ENCODE data around the gene ZFAND2B. TPM values are rescaled to one million over a fixed set of nuclear protein-coding genes. Genes with fewer than 3 reads are reported as not detected.

The ZFAND2B gene
- total and polyA plus RNA-seq, 2 experiments from 2014 or later, result 16.3 to 30.0 TPM

DNA sequence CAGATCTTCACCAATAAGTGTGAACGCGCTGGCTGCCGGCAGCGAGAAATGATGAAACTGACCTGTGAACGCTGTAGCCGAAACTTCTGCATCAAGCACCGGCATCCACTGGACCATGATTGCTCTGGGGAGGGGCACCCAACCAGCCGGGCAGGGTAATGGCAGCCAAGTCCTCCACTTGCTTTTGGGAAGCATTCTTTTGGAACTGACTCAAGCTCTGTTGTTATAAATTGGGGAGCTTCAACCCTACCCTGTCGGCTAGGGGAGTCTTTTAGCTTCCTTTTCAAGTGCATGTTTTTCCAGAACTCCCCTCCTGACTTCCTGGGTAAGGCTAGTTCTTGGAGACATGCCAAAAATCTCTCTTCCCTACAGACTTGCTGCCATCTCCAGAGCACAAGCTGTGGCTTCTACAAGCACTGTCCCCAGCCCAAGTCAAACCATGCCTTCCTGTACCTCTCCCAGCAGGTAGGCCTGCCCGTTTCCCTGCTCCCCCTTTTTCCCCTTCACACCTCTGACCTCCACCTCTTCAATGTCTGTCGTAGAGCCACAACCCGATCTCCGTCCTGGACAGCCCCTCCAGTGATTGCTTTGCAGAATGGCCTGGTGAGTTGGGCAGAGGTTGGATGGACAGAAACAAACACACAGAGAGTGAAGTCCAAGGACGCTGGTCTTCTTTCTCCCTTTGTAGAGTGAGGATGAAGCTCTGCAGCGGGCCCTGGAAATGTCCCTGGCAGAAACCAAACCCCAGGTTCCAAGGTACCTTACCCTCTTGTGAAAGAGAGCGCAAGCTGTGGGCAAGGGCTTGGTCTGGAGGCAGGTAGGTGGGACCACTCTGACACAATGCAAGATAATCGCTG is 1.5 kb downstream of the ZFAND2B start:
- no peaks in the 10 kb centered on the region for H3K27me3 ChIP-seq (ENCODE audit: insufficient read depth)
- DNase-seq (ENCODE audit: low spot score) (no peak), ATAC-seq (no peak)
- peaks cover 2% of the 10 kb centered on the region; the same call in 1 of the 3 replicates for H3K9me3 Mint-ChIP-seq
- H3K27me3 Mint-ChIP-seq (ENCODE audit: insufficient read depth, low read depth, poor library complexity), result peaks cover 13% of the 10 kb centered on the region
- H3K4me2 ChIP-seq, result peak overlapping the region; percentile 96; the same call in 1 of the 2 replicates
- peaks cover 15% of the 10 kb centered on the region for H3K4me1 ChIP-seq (ENCODE audit: insufficient read depth)
- no peaks in the 10 kb centered on the region; the same call in 1 of the 2 replicates for H4K20me1 ChIP-seq (replicated peaks; ENCODE audit: insufficient read depth)
- TF ChIP-seq ZNF114 (CRISPR knock-in tag; IDR thresholded peaks at IDR 0.05), result no peak
- no peak for TF ChIP-seq EZH2phosphoT487 (IDR thresholded peaks at IDR 0.05; ENCODE audit: unreplicated experiment)
- TF ChIP-seq, protein P1, sequence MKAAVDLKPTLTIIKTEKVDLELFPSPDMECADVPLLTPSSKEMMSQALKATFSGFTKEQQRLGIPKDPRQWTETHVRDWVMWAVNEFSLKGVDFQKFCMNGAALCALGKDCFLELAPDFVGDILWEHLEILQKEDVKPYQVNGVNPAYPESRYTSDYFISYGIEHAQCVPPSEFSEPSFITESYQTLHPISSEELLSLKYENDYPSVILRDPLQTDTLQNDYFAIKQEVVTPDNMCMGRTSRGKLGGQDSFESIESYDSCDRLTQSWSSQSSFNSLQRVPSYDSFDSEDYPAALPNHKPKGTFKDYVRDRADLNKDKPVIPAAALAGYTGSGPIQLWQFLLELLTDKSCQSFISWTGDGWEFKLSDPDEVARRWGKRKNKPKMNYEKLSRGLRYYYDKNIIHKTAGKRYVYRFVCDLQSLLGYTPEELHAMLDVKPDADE (IDR thresholded peaks at IDR 0.05), result no peak
- H3K27ac Mint-ChIP-seq, result no peak overlapping the region
- H3F3A ChIP-seq (replicated peaks; ENCODE audit: low read depth), result peaks cover 15% of the 10 kb centered on the region; the same call in 1 of the 2 replicates
- H3K9me2 ChIP-seq (ENCODE audit: insufficient read depth), result no peaks in the 10 kb centered on the region
- H3K36me3 ChIP-seq (ENCODE audit: insufficient read depth), result no peaks in the 10 kb centered on the region; the same call in 1 of the 2 replicates
- peaks cover 40% of the 10 kb centered on the region for H3K36me3 Mint-ChIP-seq (ENCODE audit: low read depth)
- no peak overlapping the region for H2AFZ ChIP-seq
- no peak overlapping the region; the same call in 1 of the 2 replicates for H3K27ac ChIP-seq (ENCODE audit: low read depth)
- H3K79me2 ChIP-seq (replicated peaks; ENCODE audit: insufficient read depth), result no peaks in the 10 kb centered on the region
- H3K4me3 ChIP-seq, result peak overlapping the region; percentile 84; the same call in 1 of the 2 replicates
- peak overlapping the region; percentile 88 for H3K4me3 Mint-ChIP-seq
- H3K4me1 Mint-ChIP-seq, result peaks cover 13% of the 10 kb centered on the region; the same call in 2 of the 3 replicates

DNA sequence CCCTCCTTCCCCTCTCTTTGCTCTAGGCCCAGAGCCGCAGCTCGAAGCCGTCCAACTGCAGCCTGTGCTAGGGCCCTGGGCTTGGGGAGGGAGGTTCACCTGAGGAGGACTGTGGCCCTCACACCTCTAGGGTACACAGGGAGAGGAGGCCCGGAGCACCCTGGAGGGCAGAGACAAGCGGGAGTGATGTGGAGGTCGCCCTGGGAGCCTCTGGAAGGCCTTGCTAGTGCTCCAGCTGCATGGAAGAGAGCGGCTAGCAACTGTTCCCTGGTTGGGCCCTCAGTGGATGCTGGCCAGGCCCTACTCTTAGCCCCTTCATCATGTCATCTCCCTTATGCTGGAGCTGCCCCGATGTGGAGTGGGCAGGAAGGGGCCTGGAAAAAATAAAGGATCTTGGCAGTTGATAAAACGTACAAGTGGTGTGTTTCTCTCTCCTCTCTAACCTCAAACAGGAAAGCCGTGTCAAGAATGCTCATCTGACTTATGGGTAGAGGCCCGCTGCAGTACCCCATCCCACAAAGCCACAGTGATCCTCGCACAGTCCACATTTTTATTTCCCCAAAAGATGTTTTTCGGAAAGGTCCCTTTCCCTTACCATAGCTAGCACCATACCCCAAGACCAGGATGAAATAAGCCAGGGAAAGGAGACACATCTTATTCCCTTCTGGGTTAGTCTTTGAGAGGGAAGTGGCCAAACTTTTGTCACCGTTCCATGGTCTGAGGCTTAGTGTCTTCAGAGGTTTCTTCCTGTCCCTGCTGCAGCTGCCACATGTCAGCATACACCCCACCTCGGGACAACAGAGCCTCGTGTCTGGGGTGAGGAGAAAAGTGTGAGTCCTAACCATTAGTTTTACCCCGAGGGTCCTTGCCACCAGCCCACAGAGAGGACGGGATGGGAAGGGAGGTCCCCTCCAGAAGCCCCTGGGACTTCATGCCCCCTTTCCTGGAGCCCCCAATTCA is 2.9 kb downstream of the ZFAND2B start:
- Mint-ChIP-seq H3K27ac (no peak overlapping the region), H3K9me3 (peaks cover under 1% of the 10 kb centered on the region; the same call in 1 of the 3 replicates), H3K36me3 (ENCODE audit: low read depth) (peaks cover 51% of the 10 kb centered on the region), H3K4me3 (no peak overlapping the region; the same call in 2 of the 3 replicates), H3K4me1 (peaks cover 13% of the 10 kb centered on the region; the same call in 2 of the 3 replicates), H3K27me3 (ENCODE audit: insufficient read depth, low read depth, poor library complexity) (peaks cover 14% of the 10 kb centered on the region)
- Histone ChIP-seq H2AFZ (no peak overlapping the region), H3K4me3 (no peak overlapping the region), H3K36me3 (ENCODE audit: insufficient read depth) (no peaks in the 10 kb centered on the region; the same call in 1 of the 2 replicates), H3K4me1 (ENCODE audit: insufficient read depth) (peaks cover 15% of the 10 kb centered on the region), H3K79me2 (replicated peaks; ENCODE audit: insufficient read depth) (no peaks in the 10 kb centered on the region), H3K9me2 (ENCODE audit: insufficient read depth) (no peaks in the 10 kb centered on the region), H3K27ac (ENCODE audit: low read depth) (no peak overlapping the region), H4K20me1 (replicated peaks; ENCODE audit: insufficient read depth) (no peaks in the 10 kb centered on the region; the same call in 1 of the 2 replicates), H3F3A (replicated peaks; ENCODE audit: low read depth) (peaks cover 15% of the 10 kb centered on the region; the same call in 1 of the 2 replicates), H3K27me3 (ENCODE audit: insufficient read depth) (no peaks in the 10 kb centered on the region), H3K4me2 (no peak overlapping the region)
- DNase-seq (ENCODE audit: low spot score) (no peak), ATAC-seq (no peak)
- TF ChIP-seq STAT1 (IDR thresholded peaks at IDR 0.05; ENCODE audit: unreplicated experiment) (no peak), NANOG (IDR thresholded peaks at IDR 0.05; ENCODE audit: borderline replicate concordance) (no peak), EZH2 (IDR thresholded peaks at IDR 0.05; ENCODE audit: low read depth, unreplicated experiment) (no peak), JUNB (IDR thresholded peaks at IDR 0.05; ENCODE audit: unreplicated experiment) (no peak)
- TF ChIP-seq, protein P2, sequence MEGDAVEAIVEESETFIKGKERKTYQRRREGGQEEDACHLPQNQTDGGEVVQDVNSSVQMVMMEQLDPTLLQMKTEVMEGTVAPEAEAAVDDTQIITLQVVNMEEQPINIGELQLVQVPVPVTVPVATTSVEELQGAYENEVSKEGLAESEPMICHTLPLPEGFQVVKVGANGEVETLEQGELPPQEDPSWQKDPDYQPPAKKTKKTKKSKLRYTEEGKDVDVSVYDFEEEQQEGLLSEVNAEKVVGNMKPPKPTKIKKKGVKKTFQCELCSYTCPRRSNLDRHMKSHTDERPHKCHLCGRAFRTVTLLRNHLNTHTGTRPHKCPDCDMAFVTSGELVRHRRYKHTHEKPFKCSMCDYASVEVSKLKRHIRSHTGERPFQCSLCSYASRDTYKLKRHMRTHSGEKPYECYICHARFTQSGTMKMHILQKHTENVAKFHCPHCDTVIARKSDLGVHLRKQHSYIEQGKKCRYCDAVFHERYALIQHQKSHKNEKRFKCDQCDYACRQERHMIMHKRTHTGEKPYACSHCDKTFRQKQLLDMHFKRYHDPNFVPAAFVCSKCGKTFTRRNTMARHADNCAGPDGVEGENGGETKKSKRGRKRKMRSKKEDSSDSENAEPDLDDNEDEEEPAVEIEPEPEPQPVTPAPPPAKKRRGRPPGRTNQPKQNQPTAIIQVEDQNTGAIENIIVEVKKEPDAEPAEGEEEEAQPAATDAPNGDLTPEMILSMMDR (conservative IDR thresholded peaks at IDR 0.05; ENCODE audit: low read depth in 2 of 2), result no peak
- TF ChIP-seq, protein P3, sequence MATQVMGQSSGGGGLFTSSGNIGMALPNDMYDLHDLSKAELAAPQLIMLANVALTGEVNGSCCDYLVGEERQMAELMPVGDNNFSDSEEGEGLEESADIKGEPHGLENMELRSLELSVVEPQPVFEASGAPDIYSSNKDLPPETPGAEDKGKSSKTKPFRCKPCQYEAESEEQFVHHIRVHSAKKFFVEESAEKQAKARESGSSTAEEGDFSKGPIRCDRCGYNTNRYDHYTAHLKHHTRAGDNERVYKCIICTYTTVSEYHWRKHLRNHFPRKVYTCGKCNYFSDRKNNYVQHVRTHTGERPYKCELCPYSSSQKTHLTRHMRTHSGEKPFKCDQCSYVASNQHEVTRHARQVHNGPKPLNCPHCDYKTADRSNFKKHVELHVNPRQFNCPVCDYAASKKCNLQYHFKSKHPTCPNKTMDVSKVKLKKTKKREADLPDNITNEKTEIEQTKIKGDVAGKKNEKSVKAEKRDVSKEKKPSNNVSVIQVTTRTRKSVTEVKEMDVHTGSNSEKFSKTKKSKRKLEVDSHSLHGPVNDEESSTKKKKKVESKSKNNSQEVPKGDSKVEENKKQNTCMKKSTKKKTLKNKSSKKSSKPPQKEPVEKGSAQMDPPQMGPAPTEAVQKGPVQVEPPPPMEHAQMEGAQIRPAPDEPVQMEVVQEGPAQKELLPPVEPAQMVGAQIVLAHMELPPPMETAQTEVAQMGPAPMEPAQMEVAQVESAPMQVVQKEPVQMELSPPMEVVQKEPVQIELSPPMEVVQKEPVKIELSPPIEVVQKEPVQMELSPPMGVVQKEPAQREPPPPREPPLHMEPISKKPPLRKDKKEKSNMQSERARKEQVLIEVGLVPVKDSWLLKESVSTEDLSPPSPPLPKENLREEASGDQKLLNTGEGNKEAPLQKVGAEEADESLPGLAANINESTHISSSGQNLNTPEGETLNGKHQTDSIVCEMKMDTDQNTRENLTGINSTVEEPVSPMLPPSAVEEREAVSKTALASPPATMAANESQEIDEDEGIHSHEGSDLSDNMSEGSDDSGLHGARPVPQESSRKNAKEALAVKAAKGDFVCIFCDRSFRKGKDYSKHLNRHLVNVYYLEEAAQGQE (IDR thresholded peaks at IDR 0.05; ENCODE audit: unreplicated experiment), result no peak
- TF ChIP-seq, protein P1 (IDR thresholded peaks at IDR 0.05), result no peak

Data from GM23338 (cell line).